ENCODE data around the gene CREBL2.

CREBL2 gene

GRCh38 chr12:12681061-12681765, 69.5 kb downstream of the CREBL2 start:
- DNase-seq = no peak

GRCh38 chr12:12682284-12682683, 70.6 kb downstream of the CREBL2 start:
- DNase-seq = no peak

- no peak for DNase-seq
Observed at GRCh38 chr12:12683136-12683697, 71.5 kb downstream of the CREBL2 start.

GRCh38 chr12:12683725-12684124, 72.0 kb downstream of the CREBL2 start:
- DNase-seq = no peak

GRCh38 chr12:12684375-12685106, 72.9 kb downstream of the CREBL2 start:
- DNase-seq = no peak

GRCh38 chr12:12685305-12685704, 73.6 kb downstream of the CREBL2 start:
- no peak for DNase-seq

- DNase-seq = no peak
Observed at GRCh38 chr12:12686472-12686871, 74.8 kb downstream of the CREBL2 start.

GRCh38 chr12:12686925-12687324, 75.2 kb downstream of the CREBL2 start:
- no peak for DNase-seq

GRCh38 chr12:12689647-12690300, 78.1 kb downstream of the CREBL2 start:
- DNase-seq = no peak

- no peak for DNase-seq
Observed at GRCh38 chr12:12691549-12691948, 79.9 kb downstream of the CREBL2 start.

GRCh38 chr12:12693111-12693671, 81.5 kb downstream of the CREBL2 start:
- no peak for DNase-seq
